Airway epithelial cell (primary cell): Measurements from ENCODE around the gene SLC30A4. TPM values are rescaled to one million over a fixed set of nuclear protein-coding genes. Genes with fewer than 3 reads are reported as not detected.

Source experiments
- total RNA-seq: library from RNA; depleted of rRNA; stranded (reverse); fragments of >200 nt; gene quantifications from 2 replicates; pipeline ENCODE4 v1.2.3, GENCODE V29; 2015

Gene SLC30A4
- 1.8 and 3.8 TPM in 2 replicates for total RNA-seq

DNA sequence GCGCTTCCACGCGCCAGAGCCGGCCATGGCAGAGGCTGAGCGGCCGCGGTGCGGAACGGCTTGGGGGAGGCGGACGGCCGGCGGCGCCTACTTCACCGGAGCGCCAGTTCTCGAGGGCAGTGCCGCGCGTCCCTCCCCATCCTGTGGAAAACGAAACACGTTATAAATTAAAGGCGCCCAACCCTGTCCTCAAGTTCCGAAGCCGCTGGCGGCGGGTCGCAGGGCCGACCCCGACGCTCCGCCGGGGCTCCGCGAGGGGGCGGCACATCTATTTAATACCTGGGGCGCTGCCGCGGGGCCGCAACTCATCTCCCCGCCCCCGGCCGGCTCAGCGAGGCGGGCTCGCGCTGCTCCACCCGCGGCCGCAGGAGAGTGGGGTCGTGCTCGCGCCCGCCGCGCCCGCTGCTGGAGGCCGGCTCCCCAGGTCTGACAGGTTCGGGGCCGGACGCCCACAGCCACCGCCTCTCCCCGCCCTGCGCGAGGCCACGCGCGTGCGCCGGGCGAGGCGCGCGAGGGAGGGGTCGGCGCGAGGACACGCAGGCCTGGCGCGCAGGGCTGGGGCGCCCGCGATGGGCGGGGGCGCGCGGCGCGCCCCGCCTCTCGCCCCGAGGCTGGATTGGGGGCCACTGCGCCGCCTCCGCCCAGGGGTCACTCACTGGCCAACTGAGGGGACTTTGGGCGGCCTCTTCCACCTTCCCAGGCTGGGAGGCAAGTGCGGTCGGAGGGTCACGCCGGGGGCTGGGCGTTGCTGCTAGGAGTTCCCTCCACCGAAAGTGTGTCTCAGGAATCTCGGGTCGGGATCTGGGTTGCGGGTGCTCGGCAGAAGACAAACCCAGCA is at the start of gene SLC30A4:
Gene SLC30A4, minus strand, starts transcription at position 428 of the 838 bp plus-strand sequence. Its CDS starts 401 bp downstream, at position 27.

Other genes with a start within 250 kb of the SLC30A4 start
- 0.37 and 1.2 TPM in 2 replicates for gene GATM, start 144.2 kb downstream of the SLC30A4 start, total RNA-seq
- 26.3 and 38.9 TPM in 2 replicates for gene BLOC1S6, start 64.6 kb upstream of the SLC30A4 start, total RNA-seq
- gene SQOR, start 112.3 kb upstream of the SLC30A4 start, total RNA-seq = 144 and 160 TPM in 2 replicates